ENCODE measurements around the gene NKAP. TPM values are rescaled to one million over a fixed set of nuclear protein-coding genes. Genes with fewer than 3 reads are reported as not detected.

Gene NKAP
- polyA plus RNA-seq, 1 donor from 2014 or later, result 6.3 TPM

DNA sequence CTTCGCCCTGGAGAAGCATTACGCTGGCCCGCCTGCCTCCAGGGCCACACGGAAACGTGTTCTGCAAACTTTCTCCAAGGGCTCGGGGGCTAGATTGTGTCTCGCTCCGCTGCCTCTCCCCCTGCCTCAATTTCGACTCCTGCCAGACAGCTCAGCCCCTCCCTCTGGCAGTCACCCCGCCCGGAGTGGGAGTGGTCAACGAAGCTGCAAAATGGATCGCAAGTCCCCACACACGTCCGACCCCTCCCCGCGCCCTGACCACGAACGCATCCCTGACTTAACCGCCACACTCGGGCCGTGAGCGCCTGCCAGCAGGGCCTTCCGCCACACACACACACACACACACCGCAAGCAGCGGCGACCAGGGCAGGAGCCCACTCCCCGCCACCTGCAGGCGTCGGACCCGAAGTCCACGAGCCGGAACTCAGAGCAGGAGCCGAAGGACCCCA, 47.0 kb upstream of the NKAP start:
- Histone ChIP-seq H3F3A (ENCODE audit: insufficient read depth, low read length, poor library complexity, severe bottlenecking) (no peaks in the 10 kb centered on the region), H3K9me2 (ENCODE audit: insufficient read depth, low read length) (no peaks in the 10 kb centered on the region), H2AFZ (ENCODE audit: low read depth, low read length) (no peak overlapping the region), H3K36me3 (ENCODE audit: insufficient read depth, low read length) (no peaks in the 10 kb centered on the region), H3K9ac (ENCODE audit: low read length) (no peak overlapping the region), H3K79me2 (replicated peaks; ENCODE audit: insufficient read depth, low read length) (no peaks in the 10 kb centered on the region), H3K27me3 (ENCODE audit: insufficient read depth, low read depth, low read length) (peaks cover 82% of the 10 kb centered on the region), H3K4me3 (ENCODE audit: low read length) (peak overlapping the region; percentile 57), H3K27ac (ENCODE audit: low read length) (no peak overlapping the region), H4K20me1 (ENCODE audit: insufficient read depth) (no peaks in the 10 kb centered on the region), H3K4me2 (ENCODE audit: low read length) (no peak overlapping the region), H3K9me3 (ENCODE audit: low read length) (no peaks in the 10 kb centered on the region)
- TF ChIP-seq EZH2 (IDR thresholded peaks at IDR 0.05; ENCODE audit: borderline replicate concordance, insufficient read depth, low read length, poor library complexity, severe bottlenecking) (no peak), TAF1 (IDR thresholded peaks at IDR 0.05; ENCODE audit: low read depth) (no peak)

DNA sequence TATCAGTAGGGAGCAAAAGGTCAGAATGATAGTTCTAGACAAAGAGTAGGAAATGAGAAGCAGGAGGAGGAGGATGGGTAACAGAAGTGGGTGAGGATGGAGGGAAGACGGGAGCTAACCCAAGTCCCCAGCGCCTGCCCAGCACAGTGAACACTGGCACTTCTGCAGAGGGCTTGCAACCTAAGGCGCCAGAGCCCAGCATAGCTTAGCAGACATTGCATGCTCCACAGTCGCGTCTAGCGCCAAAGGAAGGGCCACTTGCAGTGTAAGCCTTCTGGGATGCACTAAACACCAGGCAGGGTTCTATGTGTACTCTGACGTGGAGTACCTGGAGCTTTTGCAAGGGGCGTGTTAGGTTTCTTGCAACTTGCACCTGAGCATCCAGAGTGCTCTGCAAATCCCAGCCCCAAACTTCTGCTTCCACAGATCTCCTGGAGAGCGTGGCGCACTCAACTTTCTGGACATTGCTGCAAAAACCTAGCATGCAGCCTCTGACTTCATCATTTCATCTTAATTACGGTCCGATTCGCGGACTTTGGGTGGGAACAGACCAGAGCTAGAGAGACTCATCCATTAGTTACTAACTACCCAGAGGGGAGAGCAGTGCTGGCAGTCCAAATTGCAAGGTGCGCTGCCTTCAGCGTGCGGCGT, 46.5 kb upstream of the NKAP start:
- no peaks in the 10 kb centered on the region for H3K9me2 ChIP-seq (ENCODE audit: insufficient read depth, low read length)
- no peak overlapping the region for H2AFZ ChIP-seq (ENCODE audit: low read depth, low read length)
- H3K4me3 ChIP-seq (ENCODE audit: low read length), result peak overlapping the region; percentile 57
- peaks cover 77% of the 10 kb centered on the region for H3K27me3 ChIP-seq (ENCODE audit: insufficient read depth, low read depth, low read length)
- no peak overlapping the region for H3K9ac ChIP-seq (ENCODE audit: low read length)
- TF ChIP-seq, protein P1, sequence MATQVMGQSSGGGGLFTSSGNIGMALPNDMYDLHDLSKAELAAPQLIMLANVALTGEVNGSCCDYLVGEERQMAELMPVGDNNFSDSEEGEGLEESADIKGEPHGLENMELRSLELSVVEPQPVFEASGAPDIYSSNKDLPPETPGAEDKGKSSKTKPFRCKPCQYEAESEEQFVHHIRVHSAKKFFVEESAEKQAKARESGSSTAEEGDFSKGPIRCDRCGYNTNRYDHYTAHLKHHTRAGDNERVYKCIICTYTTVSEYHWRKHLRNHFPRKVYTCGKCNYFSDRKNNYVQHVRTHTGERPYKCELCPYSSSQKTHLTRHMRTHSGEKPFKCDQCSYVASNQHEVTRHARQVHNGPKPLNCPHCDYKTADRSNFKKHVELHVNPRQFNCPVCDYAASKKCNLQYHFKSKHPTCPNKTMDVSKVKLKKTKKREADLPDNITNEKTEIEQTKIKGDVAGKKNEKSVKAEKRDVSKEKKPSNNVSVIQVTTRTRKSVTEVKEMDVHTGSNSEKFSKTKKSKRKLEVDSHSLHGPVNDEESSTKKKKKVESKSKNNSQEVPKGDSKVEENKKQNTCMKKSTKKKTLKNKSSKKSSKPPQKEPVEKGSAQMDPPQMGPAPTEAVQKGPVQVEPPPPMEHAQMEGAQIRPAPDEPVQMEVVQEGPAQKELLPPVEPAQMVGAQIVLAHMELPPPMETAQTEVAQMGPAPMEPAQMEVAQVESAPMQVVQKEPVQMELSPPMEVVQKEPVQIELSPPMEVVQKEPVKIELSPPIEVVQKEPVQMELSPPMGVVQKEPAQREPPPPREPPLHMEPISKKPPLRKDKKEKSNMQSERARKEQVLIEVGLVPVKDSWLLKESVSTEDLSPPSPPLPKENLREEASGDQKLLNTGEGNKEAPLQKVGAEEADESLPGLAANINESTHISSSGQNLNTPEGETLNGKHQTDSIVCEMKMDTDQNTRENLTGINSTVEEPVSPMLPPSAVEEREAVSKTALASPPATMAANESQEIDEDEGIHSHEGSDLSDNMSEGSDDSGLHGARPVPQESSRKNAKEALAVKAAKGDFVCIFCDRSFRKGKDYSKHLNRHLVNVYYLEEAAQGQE (IDR thresholded peaks at IDR 0.05; ENCODE audit: borderline replicate concordance), result no peak
- no peak for TF ChIP-seq SMC3 (conservative IDR thresholded peaks at IDR 0.05; ENCODE audit: poor library complexity)
- no peaks in the 10 kb centered on the region for H3K9me3 ChIP-seq (ENCODE audit: low read length)
- H3K27ac ChIP-seq (ENCODE audit: low read length), result no peak overlapping the region
- no peaks in the 10 kb centered on the region for H3K36me3 ChIP-seq (ENCODE audit: insufficient read depth, low read length)
- H3K79me2 ChIP-seq (replicated peaks; ENCODE audit: insufficient read depth, low read length), result no peaks in the 10 kb centered on the region
- no peaks in the 10 kb centered on the region for H3F3A ChIP-seq (ENCODE audit: insufficient read depth, low read length, poor library complexity, severe bottlenecking)
- no peaks in the 10 kb centered on the region for H4K20me1 ChIP-seq (ENCODE audit: insufficient read depth)
- no peak overlapping the region for H3K4me2 ChIP-seq (ENCODE audit: low read length)

DNA sequence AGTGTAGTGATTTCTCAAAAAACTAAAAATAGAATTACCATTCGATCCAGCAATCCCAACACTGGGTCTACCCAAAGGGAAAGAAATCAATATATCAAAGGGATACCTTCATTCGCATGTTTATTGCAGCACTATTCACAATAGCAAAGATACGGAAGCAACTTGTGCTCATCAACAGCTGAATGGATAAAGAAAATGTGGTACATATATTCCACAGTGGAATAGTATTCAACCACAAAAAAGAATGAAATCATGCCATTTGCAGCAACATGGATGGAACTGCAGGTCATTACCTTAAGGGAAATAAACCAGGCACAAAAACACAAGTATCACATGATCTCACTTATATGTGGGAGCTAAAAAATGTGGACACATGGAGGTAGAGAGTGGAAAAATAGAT, 42.7 kb upstream of the NKAP start:
- no peaks in the 10 kb centered on the region for H3K36me3 ChIP-seq (ENCODE audit: insufficient read depth, low read length)
- H3K27me3 ChIP-seq (ENCODE audit: insufficient read depth, low read depth, low read length), result peaks cover 39% of the 10 kb centered on the region
- no peak overlapping the region for H2AFZ ChIP-seq (ENCODE audit: low read depth, low read length)
- H3K9me2 ChIP-seq (ENCODE audit: insufficient read depth, low read length), result no peaks in the 10 kb centered on the region
- H3K9ac ChIP-seq (ENCODE audit: low read length), result no peak overlapping the region
- H3K4me2 ChIP-seq (ENCODE audit: low read length), result no peak overlapping the region
- no peaks in the 10 kb centered on the region for H3F3A ChIP-seq (ENCODE audit: insufficient read depth, low read length, poor library complexity, severe bottlenecking)
- no peak overlapping the region for H3K4me3 ChIP-seq (ENCODE audit: low read length)
- H4K20me1 ChIP-seq (ENCODE audit: insufficient read depth), result no peaks in the 10 kb centered on the region
- TF ChIP-seq POLR2AphosphoS5 (IDR thresholded peaks at IDR 0.05) (no peak), MXI1 (conservative IDR thresholded peaks at IDR 0.05; ENCODE audit: poor library complexity, severe bottlenecking) (no peak), SMC3 (conservative IDR thresholded peaks at IDR 0.05; ENCODE audit: poor library complexity) (no peak), EZH2 (IDR thresholded peaks at IDR 0.05; ENCODE audit: borderline replicate concordance, insufficient read depth, low read length, poor library complexity, severe bottlenecking) (no peak), RAD21 (conservative IDR thresholded peaks at IDR 0.05) (no peak), TAF1 (IDR thresholded peaks at IDR 0.05; ENCODE audit: low read depth) (no peak), EP300 (conservative IDR thresholded peaks at IDR 0.05; ENCODE audit: poor library complexity, severe bottlenecking) (no peak)
- TF ChIP-seq, protein P2, sequence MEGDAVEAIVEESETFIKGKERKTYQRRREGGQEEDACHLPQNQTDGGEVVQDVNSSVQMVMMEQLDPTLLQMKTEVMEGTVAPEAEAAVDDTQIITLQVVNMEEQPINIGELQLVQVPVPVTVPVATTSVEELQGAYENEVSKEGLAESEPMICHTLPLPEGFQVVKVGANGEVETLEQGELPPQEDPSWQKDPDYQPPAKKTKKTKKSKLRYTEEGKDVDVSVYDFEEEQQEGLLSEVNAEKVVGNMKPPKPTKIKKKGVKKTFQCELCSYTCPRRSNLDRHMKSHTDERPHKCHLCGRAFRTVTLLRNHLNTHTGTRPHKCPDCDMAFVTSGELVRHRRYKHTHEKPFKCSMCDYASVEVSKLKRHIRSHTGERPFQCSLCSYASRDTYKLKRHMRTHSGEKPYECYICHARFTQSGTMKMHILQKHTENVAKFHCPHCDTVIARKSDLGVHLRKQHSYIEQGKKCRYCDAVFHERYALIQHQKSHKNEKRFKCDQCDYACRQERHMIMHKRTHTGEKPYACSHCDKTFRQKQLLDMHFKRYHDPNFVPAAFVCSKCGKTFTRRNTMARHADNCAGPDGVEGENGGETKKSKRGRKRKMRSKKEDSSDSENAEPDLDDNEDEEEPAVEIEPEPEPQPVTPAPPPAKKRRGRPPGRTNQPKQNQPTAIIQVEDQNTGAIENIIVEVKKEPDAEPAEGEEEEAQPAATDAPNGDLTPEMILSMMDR (IDR thresholded peaks at IDR 0.05; ENCODE audit: poor library complexity, severe bottlenecking), result no peak
- TF ChIP-seq, protein P1 (IDR thresholded peaks at IDR 0.05; ENCODE audit: borderline replicate concordance), result no peak
- no peak overlapping the region for H3K27ac ChIP-seq (ENCODE audit: low read length)
- H3K79me2 ChIP-seq (replicated peaks; ENCODE audit: insufficient read depth, low read length), result no peaks in the 10 kb centered on the region
- no peaks in the 10 kb centered on the region for H3K9me3 ChIP-seq (ENCODE audit: low read length)
